ENCODE results near the gene PERM1. TPM values are rescaled to one million over a fixed set of nuclear protein-coding genes. Genes with fewer than 3 reads are reported as not detected.

PERM1 gene
- total RNA-seq, 1 donor from 2014 or later = not detected

DNA sequence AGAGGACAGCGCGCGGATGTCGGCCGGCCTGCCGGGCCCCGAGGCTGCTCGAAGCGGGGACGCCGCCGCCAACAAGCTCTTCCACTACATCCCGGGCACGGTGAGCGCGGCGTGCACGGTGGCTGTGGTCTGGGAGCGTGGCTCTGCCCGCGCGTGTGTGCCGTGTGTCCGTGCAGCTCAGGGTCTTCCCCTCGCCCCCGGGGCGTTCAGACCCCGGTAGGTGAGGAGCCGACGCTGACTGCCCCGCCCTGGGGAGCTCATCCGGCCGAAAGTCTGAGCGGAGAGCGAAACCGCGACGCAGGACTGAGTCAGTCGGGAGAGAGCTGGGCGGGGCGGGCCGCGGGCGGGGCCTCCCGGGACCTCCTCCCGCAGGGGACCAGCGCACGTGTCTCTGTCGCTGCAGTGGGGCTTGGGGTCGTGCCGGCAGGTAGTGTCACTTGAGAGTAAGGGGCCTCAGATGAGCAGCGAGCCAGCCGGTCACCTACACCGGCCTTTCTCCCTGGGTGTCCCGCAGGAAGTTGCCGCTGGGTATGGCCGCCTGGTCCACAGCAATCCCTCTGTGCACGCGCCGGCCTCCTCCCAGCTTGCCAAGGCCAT lies 15.1 kb downstream of the PERM1 start:
- no peak for DNase-seq (ENCODE audit: extremely low spot score, unreplicated experiment)
- TF ChIP-seq, protein P1, sequence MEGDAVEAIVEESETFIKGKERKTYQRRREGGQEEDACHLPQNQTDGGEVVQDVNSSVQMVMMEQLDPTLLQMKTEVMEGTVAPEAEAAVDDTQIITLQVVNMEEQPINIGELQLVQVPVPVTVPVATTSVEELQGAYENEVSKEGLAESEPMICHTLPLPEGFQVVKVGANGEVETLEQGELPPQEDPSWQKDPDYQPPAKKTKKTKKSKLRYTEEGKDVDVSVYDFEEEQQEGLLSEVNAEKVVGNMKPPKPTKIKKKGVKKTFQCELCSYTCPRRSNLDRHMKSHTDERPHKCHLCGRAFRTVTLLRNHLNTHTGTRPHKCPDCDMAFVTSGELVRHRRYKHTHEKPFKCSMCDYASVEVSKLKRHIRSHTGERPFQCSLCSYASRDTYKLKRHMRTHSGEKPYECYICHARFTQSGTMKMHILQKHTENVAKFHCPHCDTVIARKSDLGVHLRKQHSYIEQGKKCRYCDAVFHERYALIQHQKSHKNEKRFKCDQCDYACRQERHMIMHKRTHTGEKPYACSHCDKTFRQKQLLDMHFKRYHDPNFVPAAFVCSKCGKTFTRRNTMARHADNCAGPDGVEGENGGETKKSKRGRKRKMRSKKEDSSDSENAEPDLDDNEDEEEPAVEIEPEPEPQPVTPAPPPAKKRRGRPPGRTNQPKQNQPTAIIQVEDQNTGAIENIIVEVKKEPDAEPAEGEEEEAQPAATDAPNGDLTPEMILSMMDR (IDR thresholded peaks at IDR 0.05) = no peak
- H3K36me3 Mint-ChIP-seq (ENCODE audit: unreplicated experiment) = peaks cover 2% of the 10 kb centered on the region
- no peaks in the 10 kb centered on the region for H3K4me1 Mint-ChIP-seq (ENCODE audit: unreplicated experiment)
- peak overlapping the region; percentile 75 for H3K4me3 Mint-ChIP-seq (ENCODE audit: unreplicated experiment)
- no peaks in the 10 kb centered on the region for H3K27me3 Mint-ChIP-seq (ENCODE audit: unreplicated experiment)
- H3K27ac Mint-ChIP-seq (ENCODE audit: unreplicated experiment) = no peak overlapping the region
- no peaks in the 10 kb centered on the region for H3K9me3 Mint-ChIP-seq (ENCODE audit: unreplicated experiment)

- Mint-ChIP-seq H3K27ac (ENCODE audit: unreplicated experiment) (no peak within 1 kb of the TSS), H3K27me3 (ENCODE audit: unreplicated experiment) (no peaks in the 10 kb centered on the region), H3K36me3 (ENCODE audit: unreplicated experiment) (peaks cover 2% of the 10 kb centered on the region), H3K9me3 (ENCODE audit: unreplicated experiment) (no peaks in the 10 kb centered on the region), H3K4me3 (ENCODE audit: unreplicated experiment) (peak within 1 kb of the TSS; percentile 75), H3K4me1 (ENCODE audit: unreplicated experiment) (no peaks in the 10 kb centered on the region)
- TF ChIP-seq, protein P1 (IDR thresholded peaks at IDR 0.05) = no peak
- no peak for DNase-seq (ENCODE audit: extremely low spot score, unreplicated experiment)
These were observed 15.7 kb downstream of the PERM1 start, which contains the start of gene PLEKHN1 for GRCh38 chr1:966135-966703. Gene PLEKHN1 (plus strand): TSS chr1:966482. CDS start chr1:966532, 50 bp downstream.

- Mint-ChIP-seq H3K27ac (ENCODE audit: unreplicated experiment) (no peak overlapping the region), H3K4me1 (ENCODE audit: unreplicated experiment) (no peaks in the 10 kb centered on the region), H3K36me3 (ENCODE audit: unreplicated experiment) (peaks cover 2% of the 10 kb centered on the region), H3K9me3 (ENCODE audit: unreplicated experiment) (no peaks in the 10 kb centered on the region), H3K4me3 (ENCODE audit: unreplicated experiment) (no peak overlapping the region), H3K27me3 (ENCODE audit: unreplicated experiment) (no peaks in the 10 kb centered on the region)
- DNase-seq (ENCODE audit: extremely low spot score, unreplicated experiment) = no peak
- TF ChIP-seq, protein P1 (IDR thresholded peaks at IDR 0.05) = no peak
These were observed 16.3 kb downstream of the PERM1 start for GRCh38 chr1:965526-966134.

DNA sequence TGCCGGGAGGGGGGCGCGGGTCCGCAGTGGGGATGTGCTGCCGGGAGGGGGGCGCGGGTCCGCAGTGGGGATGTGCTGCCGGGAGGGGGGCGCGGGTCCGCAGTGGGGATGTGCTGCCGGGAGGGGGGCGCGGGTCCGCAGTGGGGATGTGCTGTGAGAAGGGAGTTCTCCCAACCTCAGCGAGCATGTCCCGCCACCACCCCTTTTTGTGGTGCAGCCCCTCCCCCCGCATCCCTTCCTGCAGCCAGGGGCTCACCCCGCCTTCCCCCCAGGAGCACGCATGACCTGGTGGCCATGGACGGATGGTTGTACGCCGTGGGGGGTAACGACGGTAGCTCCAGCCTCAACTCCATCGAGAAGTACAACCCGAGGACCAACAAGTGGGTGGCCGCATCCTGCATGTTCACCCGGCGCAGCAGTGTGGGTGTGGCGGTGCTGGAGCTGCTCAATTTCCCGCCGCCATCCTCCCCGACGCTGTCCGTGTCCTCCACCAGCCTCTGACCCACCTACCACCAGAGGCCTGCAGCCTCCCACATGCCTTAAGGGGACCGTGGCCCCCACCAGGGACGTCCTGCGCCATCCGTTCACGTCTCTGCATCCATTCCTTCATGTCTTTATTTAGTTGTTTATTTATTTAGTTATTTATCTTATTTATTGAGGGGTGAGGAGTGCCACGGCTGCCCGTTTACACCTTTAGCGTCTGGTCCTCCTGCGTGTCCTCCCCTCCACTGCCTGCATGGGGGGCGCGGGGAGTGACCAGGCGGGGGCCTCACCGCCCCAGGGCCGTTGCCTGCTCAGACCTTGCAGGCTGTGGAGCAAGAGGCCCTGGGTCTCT lies 17.0 kb downstream of the PERM1 start:
- H3K27me3 Mint-ChIP-seq (ENCODE audit: unreplicated experiment) = no peaks in the 10 kb centered on the region
- no peak overlapping the region for H3K27ac Mint-ChIP-seq (ENCODE audit: unreplicated experiment)
- no peak overlapping the region for H3K4me3 Mint-ChIP-seq (ENCODE audit: unreplicated experiment)
- no peaks in the 10 kb centered on the region for H3K9me3 Mint-ChIP-seq (ENCODE audit: unreplicated experiment)
- H3K4me1 Mint-ChIP-seq (ENCODE audit: unreplicated experiment) = no peaks in the 10 kb centered on the region
- DNase-seq (ENCODE audit: extremely low spot score, unreplicated experiment) = no peak
- peaks cover 2% of the 10 kb centered on the region for H3K36me3 Mint-ChIP-seq (ENCODE audit: unreplicated experiment)
- TF ChIP-seq, protein P1 (IDR thresholded peaks at IDR 0.05) = no peak
